ENCODE data around the gene SSTR3. TPM values are rescaled to one million over a fixed set of nuclear protein-coding genes. Genes with fewer than 3 reads are reported as not detected.

Gene SSTR3
- total RNA-seq, 4 donors from 2014 or later, result 0.16 to 0.41 TPM; not detected in 2

DNA sequence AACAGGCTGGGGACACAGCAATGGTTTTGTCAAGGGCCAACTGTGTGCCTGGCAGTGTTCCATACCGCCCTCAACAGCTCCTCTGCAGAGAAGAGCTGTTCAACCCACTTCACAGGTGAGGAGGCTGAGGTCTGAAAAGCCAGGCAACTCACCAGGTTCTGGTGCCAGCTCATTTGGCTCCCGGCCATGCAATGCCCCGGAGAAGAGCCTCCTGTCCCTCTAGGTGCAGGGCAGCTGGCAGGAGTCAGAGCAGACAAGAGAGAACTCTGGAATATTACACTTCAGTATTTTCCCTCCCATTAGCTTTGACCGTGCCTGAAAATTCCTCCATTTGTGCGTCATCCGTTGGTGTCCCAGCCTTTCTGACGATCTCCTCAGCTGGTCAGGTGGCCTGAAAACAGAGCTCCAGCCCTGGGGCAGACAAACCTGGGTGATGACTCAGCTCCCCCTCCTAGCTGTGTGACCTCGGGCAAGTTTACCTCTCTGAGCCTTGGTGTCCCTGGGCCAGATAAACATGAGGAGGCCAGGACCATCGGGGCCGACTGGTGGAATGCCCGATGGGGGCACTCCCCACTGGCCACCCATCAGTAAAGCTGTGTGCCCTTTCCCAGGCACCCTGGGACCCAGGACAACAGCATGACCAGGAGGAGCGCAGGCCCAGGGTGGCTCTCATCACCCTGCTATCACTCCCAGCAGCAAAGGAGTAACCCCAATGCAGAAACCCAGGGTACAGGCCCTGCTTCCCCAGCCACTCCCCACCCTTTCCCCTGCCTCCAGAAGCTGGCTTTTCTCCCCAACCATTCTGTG, 14.6 kb downstream of the SSTR3 start:
- in situ Hi-C loops (cut with MboI; ENCODE audit: low pct_ligation_motif_present in 1 of 4, low pct_unique_long_range_greater_than_20kb in 1 of 4, low sequenced_read_pairs in 3 of 4), result no loop called here
- TF ChIP-seq POLR2A (IDR thresholded peaks at IDR 0.05) (no peak), EP300 (IDR thresholded peaks at IDR 0.05; ENCODE audit: low read depth) (no peak), POLR2AphosphoS5 (IDR thresholded peaks at IDR 0.05) (peak in 1 of 3 donors; percentile 17)
- TF ChIP-seq, protein P1, sequence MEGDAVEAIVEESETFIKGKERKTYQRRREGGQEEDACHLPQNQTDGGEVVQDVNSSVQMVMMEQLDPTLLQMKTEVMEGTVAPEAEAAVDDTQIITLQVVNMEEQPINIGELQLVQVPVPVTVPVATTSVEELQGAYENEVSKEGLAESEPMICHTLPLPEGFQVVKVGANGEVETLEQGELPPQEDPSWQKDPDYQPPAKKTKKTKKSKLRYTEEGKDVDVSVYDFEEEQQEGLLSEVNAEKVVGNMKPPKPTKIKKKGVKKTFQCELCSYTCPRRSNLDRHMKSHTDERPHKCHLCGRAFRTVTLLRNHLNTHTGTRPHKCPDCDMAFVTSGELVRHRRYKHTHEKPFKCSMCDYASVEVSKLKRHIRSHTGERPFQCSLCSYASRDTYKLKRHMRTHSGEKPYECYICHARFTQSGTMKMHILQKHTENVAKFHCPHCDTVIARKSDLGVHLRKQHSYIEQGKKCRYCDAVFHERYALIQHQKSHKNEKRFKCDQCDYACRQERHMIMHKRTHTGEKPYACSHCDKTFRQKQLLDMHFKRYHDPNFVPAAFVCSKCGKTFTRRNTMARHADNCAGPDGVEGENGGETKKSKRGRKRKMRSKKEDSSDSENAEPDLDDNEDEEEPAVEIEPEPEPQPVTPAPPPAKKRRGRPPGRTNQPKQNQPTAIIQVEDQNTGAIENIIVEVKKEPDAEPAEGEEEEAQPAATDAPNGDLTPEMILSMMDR (IDR thresholded peaks at IDR 0.05), result no peak
- H3K27me3 ChIP-seq, result no peaks in the 10 kb centered on the region
- peak overlapping the region; percentile 94 to 100 (median 96) for H3K27ac ChIP-seq
- peaks cover 21 to 48% (median 45%) of the 10 kb centered on the region in 4 donors for H3K4me1 ChIP-seq
- H3K36me3 ChIP-seq, result no peaks in the 10 kb centered on the region
- H3K4me3 ChIP-seq, result peak overlapping the region in 2 of 4 donors; percentile 47 to 66
- 37% methylated on average over 12 of the region's 12 CpGs; no CpG with 5 or more reads in 1 of the 2 donors for WGBS, 2 donors (ENCODE audit: low coverage in 1 of 2)
- no peaks in the 10 kb centered on the region for H3K9me3 ChIP-seq
- intact Hi-C loops (cut with DNase I; ENCODE audit: low total_unique reads), result loop anchor here (1.0 kb wide), 1 partner anchor 31 kb away; no protein-coding TSS in a partner anchor
- peak; percentile 72 for DNase-seq

DNA sequence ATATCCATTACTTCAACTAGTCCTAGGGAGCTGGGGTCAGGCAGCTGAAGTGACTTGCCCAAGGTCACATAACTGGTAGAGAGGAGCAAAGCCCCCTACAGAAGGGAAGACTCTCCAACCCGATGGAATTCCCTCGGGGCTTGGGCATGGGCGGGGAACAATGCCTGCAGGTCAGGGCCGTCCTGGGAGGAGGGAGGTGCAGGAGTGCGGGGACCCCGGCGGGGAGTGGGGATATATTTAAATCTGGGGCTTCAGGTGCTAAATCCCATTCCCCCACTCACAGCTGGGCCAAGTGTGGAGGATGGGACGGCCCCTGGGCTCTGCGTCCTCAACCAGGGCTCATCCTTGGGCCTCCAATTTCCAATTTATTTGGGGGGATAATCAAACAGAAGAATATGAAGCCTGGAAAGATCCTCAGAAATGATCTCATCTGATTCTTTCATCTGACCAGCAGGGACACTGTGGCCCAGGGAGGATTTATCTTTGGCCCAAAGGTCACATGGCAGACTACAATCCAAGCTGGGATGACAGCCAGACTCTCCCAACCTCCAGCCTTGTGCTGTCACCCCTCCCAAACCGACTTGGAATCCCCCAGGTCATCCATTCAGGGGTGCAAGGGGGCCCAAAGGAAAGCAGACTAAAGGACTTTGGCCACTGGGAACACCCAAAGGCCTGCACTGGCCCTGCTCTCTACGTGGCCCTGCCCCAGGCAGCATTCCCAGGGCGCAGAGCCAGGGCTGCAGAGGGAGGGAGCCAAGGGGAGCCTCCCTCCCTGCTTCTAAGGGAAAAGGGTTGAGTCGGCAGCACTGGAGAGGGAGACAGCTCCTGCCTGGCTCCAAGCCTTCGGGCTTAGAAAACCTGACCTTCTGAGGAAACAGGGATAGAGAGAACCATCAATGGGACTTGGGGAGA, 15.5 kb downstream of the SSTR3 start:
- intact Hi-C loops (cut with DNase I; ENCODE audit: low total_unique reads) (no loop called here), in situ Hi-C loops (cut with MboI; ENCODE audit: low pct_ligation_motif_present in 1 of 4, low pct_unique_long_range_greater_than_20kb in 1 of 4, low sequenced_read_pairs in 3 of 4) (no loop called here)
- Histone ChIP-seq H3K4me3 (no peak overlapping the region), H3K4me1 (peaks cover 21 to 56% (median 48%) of the 10 kb centered on the region in 4 donors), H3K27ac (peak overlapping the region; percentile 94 to 100 (median 96)), H3K36me3 (no peaks in the 10 kb centered on the region), H3K27me3 (no peaks in the 10 kb centered on the region), H3K9me3 (no peaks in the 10 kb centered on the region)
- TF ChIP-seq, protein P1 (IDR thresholded peaks at IDR 0.05), result peak; percentile 15 to 73 (median 32)
- TF ChIP-seq POLR2AphosphoS5 (IDR thresholded peaks at IDR 0.05) (peak in 2 of 3 donors; percentile 63 to 80), EP300 (IDR thresholded peaks at IDR 0.05; ENCODE audit: low read depth) (peak; percentile 50), POLR2A (IDR thresholded peaks at IDR 0.05) (peak; percentile 40)
- WGBS, 2 donors (ENCODE audit: low coverage in 1 of 2), result 39% methylated on average over 14 of the region's 14 CpGs; no CpG with 5 or more reads in 1 of the 2 donors
- peak; percentile 91 for DNase-seq

DNA sequence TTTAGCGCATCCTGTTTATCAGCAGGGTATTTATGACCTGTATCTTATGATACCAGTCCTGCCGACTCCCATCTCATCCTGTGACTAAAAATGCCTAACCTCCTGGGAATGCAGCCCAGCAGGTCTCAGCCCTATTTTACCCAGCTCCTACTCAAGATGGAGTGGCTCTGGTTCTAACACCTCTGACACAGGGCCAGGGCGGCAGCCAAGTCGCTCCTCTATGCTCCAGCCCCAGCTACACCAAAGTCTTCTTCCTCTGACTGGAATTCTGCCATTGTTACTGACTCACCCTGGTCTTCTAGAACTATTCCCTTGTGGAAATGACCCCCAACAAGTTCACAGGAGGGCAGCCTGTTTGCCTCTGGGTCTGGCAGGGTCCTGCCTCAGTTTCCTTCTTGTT, 16.4 kb downstream of the SSTR3 start:
- Histone ChIP-seq H3K27ac (peak overlapping the region; percentile 94 to 100 (median 96)), H3K4me1 (peaks cover 21 to 65% (median 52%) of the 10 kb centered on the region in 4 donors), H3K36me3 (no peaks in the 10 kb centered on the region), H3K9me3 (no peaks in the 10 kb centered on the region), H3K4me3 (no peak overlapping the region), H3K27me3 (no peaks in the 10 kb centered on the region)
- intact Hi-C loops (cut with DNase I; ENCODE audit: low total_unique reads) (no loop called here), in situ Hi-C loops (cut with MboI; ENCODE audit: low pct_ligation_motif_present in 1 of 4, low pct_unique_long_range_greater_than_20kb in 1 of 4, low sequenced_read_pairs in 3 of 4) (no loop called here)
- 71% methylated on average over 4 of the region's 4 CpGs; no CpG with 5 or more reads in 1 of the 2 donors for WGBS, 2 donors (ENCODE audit: low coverage in 1 of 2)
- no peak for DNase-seq
- TF ChIP-seq EP300 (IDR thresholded peaks at IDR 0.05; ENCODE audit: low read depth), result no peak
- TF ChIP-seq, protein P1 (IDR thresholded peaks at IDR 0.05), result no peak
- TF ChIP-seq POLR2AphosphoS5 (IDR thresholded peaks at IDR 0.05), result no peak
- TF ChIP-seq POLR2A (IDR thresholded peaks at IDR 0.05), result no peak

Data from transverse colon (tissue), 4 donors.